HepG2 (cell line): ENCODE measurements around the gene STMND1. TPM values are rescaled to one million over a fixed set of nuclear protein-coding genes. Genes with fewer than 3 reads are reported as not detected.
A peak's percentile ranks its signal among the peaks of the same experiment; 100 is the strongest.

Experiments used
- CREBL2 ChIP-seq: sonication (generic); formaldehyde crosslinking; IDR thresholded peaks from 2 replicates; pipeline ENCODE4 v1.8.1; 2023; ENCODE audit warnings: missing genetic modification reagents, mild to moderate bottlenecking, borderline replicate concordance
- FOXK2 ChIP-seq: fragments of 450-650 bp; IDR thresholded peaks from 2 replicates; pipeline ENCODE4 v1.6.1; 2016
- GATAD2A ChIP-seq: IDR thresholded peaks from 2 replicates; pipeline ENCODE4 v1.6.1; 2016
- HMGXB4 ChIP-seq, 2 experiments: sonication (generic) in 1 of 2; formaldehyde crosslinking in 1 of 2; IDR thresholded peaks; 2 replicates each; pipeline versions ENCODE4 v1.4.0 to v1.6.1; 2018 to 2020; ENCODE audit warnings: missing genetic modification reagents in 2 of 2, borderline replicate concordance in 1 of 2, low read depth in 1 of 2, mild to moderate bottlenecking in 1 of 2, missing biosample characterization in 1 of 2
- KAT8 ChIP-seq: IDR thresholded peaks from 2 replicates; pipeline ENCODE4 v1.6.1; 2016; ENCODE audit warnings: missing genetic modification reagents, missing compliant biosample characterization
- NFYB ChIP-seq: sonication (generic); formaldehyde crosslinking; IDR thresholded peaks from 2 replicates; pipeline ENCODE4 v1.4.0; 2020; ENCODE audit warnings: missing genetic modification reagents
- NFYC ChIP-seq: IDR thresholded peaks from 2 replicates; pipeline ENCODE4 v1.6.1; 2016; ENCODE audit warnings: missing genetic modification reagents, missing compliant biosample characterization
- TEAD3 ChIP-seq: optimal IDR thresholded peaks from 2 replicates; pipeline ENCODE3; 2016; ENCODE audit warnings: borderline replicate concordance
- XRCC5 ChIP-seq: fragments of 200-400 bp; formaldehyde crosslinking; optimal IDR thresholded peaks from 2 replicates; pipeline ENCODE3; 2017; ENCODE audit warnings: mild to moderate bottlenecking, low read length
- ZFX ChIP-seq: sonication (generic); formaldehyde crosslinking; IDR thresholded peaks from 2 replicates; pipeline ENCODE4 v1.4.0; 2020; ENCODE audit warnings: mild to moderate bottlenecking, low read depth, missing genetic modification reagents, moderate library complexity
- ZMYM4 ChIP-seq: sonication (generic); formaldehyde crosslinking; IDR thresholded peaks from 2 replicates; pipeline ENCODE4 v1.8.1; 2023; ENCODE audit warnings: mild to moderate bottlenecking, missing genetic modification reagents
- ZNF124 ChIP-seq: sonication (generic); formaldehyde crosslinking; IDR thresholded peaks from 2 replicates; pipeline ENCODE4 v1.4.0; 2020; ENCODE audit warnings: missing genetic modification reagents
- ZNF546 ChIP-seq: sonication (generic); formaldehyde crosslinking; conservative IDR thresholded peaks from 2 replicates; pipeline ENCODE4 v1.8.1; 2023; ENCODE audit warnings: mild to moderate bottlenecking, missing genetic modification reagents
- ZNF644 ChIP-seq: IDR thresholded peaks from 2 replicates; pipeline ENCODE4 v1.6.1; 2016; ENCODE audit warnings: low read depth
- ZNF883 ChIP-seq: sonication (generic); formaldehyde crosslinking; IDR thresholded peaks from 2 replicates; pipeline ENCODE4 v1.5.1; 2020; ENCODE audit warnings: mild to moderate bottlenecking, missing genetic modification reagents; ENCODE audit errors: not compliant biosample characterization
- polyA plus RNA-seq, 8 experiments: library from polyadenylated mRNA; depleted of rRNA in 3 of 8; stranded (reverse) in 7 of 8; unstranded in 1 of 8; fragments of >200 nt; fragmentation: Illumina TruSeq in 4 of 8; extraction: Trizol in 4 of 8; gene quantifications; 2 replicates each; pipeline versions ENCODE4 v1.2.1 to v1.2.3, GENCODE V29; 2011 to 2016; ENCODE audit warnings: low read depth in 4 of 8, missing spikeins in 1 of 8, mixed read lengths in 1 of 8; ENCODE audit not compliant: insufficient read depth in 1 of 8
- total RNA-seq, 5 experiments: library from RNA; depleted of rRNA; stranded (reverse); fragments of >200 nt; fragmentation: Illumina TruSeq; extraction: Trizol; gene quantifications; 2 replicates each; pipeline ENCODE4 v1.2.3, GENCODE V29; 2016; ENCODE audit warnings: low read depth in 1 of 5
- TF ChIP-seq, protein P1 (sequence below): sonication (generic); formaldehyde crosslinking; conservative IDR thresholded peaks from 2 replicates; pipeline ENCODE4 v1.4.0; 2020; ENCODE audit warnings: missing genetic modification reagents
- TF ChIP-seq, protein P2 (sequence below): sonication (generic); formaldehyde crosslinking; IDR thresholded peaks from 2 replicates; pipeline ENCODE4 v1.5.0; 2020; ENCODE audit warnings: mild to moderate bottlenecking, missing genetic modification reagents, moderate library complexity

The STMND1 gene
- total and polyA plus RNA-seq, 2 of the 13 experiments (the other 11 are each of a cell fraction or from before 2014, with no cell fraction given), result not detected

DNA sequence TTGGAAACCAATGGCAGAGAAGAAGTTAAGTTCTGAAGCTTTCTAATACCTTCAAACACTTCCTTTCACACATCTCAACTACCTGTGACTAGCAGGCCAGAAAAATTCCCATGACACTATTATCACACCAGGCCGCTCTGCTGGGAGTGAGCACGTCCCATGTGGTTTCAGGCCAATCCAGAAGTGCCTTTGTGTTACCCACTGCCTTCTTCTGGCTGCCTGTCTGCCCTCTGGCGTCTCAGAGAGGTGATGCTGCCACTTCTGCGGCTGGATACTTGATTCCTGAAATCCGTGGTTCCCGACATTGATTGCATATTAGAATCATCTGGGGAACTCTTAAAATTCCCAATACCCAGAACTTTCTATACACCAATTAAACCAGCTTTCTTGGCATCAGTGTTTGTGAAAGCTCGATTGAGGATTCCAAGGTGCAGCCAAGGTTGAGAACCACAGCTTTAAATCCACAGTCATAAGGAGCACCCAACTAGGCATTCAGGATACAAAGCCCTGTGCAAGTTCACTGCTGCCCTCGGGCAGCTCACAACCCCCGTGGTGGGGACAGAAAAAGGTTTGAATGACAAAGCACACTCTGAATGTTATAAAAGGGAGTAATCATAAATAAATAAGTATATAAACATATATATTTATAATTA lies 65.6 kb downstream of the STMND1 start (continued):
- TF ChIP-seq CREBL2 (CRISPR knock-in tag) (no peak), ZNF883 (CRISPR knock-in tag) (no peak), KAT8 (CRISPR knock-in tag) (peak; percentile 49; the same call in 1 of the 2 replicates), FOXK2 (no peak), ZFX (CRISPR knock-in tag) (peak; percentile 35; the same call in 1 of the 2 replicates), TEAD3 (CRISPR knock-in tag) (peak; percentile 21), ZNF644 (peak; percentile 79), GATAD2A (CRISPR knock-in tag) (peak; percentile 50; the same call in 1 of the 2 replicates), ZNF124 (0 out of 2 replicates have a peak, but pooled peaks have one; percentile 36), ZNF546 (CRISPR knock-in tag) (no peak), NFYB (peak; percentile 29; the same call in 1 of the 2 replicates), NFYC (CRISPR knock-in tag) (0 out of 2 replicates have a peak, but pooled peaks have one; percentile 25), ZMYM4 (CRISPR knock-in tag) (0 out of 2 replicates have a peak, but pooled peaks have one; percentile 27), XRCC5 (peak; percentile 79), HMGXB4 (CRISPR knock-in tag; IDR thresholded peaks at IDR 0.05; ENCODE audit: borderline replicate concordance in 1 of 2, low read depth in 1 of 2) (peak; percentile 40 to 49; a peak in 2 of 4 replicates)
- TF ChIP-seq, protein P1, sequence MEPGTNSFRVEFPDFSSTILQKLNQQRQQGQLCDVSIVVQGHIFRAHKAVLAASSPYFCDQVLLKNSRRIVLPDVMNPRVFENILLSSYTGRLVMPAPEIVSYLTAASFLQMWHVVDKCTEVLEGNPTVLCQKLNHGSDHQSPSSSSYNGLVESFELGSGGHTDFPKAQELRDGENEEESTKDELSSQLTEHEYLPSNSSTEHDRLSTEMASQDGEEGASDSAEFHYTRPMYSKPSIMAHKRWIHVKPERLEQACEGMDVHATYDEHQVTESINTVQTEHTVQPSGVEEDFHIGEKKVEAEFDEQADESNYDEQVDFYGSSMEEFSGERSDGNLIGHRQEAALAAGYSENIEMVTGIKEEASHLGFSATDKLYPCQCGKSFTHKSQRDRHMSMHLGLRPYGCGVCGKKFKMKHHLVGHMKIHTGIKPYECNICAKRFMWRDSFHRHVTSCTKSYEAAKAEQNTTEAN (CRISPR knock-in tag), result no peak
- TF ChIP-seq, protein P2, sequence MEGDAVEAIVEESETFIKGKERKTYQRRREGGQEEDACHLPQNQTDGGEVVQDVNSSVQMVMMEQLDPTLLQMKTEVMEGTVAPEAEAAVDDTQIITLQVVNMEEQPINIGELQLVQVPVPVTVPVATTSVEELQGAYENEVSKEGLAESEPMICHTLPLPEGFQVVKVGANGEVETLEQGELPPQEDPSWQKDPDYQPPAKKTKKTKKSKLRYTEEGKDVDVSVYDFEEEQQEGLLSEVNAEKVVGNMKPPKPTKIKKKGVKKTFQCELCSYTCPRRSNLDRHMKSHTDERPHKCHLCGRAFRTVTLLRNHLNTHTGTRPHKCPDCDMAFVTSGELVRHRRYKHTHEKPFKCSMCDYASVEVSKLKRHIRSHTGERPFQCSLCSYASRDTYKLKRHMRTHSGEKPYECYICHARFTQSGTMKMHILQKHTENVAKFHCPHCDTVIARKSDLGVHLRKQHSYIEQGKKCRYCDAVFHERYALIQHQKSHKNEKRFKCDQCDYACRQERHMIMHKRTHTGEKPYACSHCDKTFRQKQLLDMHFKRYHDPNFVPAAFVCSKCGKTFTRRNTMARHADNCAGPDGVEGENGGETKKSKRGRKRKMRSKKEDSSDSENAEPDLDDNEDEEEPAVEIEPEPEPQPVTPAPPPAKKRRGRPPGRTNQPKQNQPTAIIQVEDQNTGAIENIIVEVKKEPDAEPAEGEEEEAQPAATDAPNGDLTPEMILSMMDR (CRISPR knock-in tag), result peak; percentile 76
